SK-N-SH (cell line): ENCODE results near the gene CUL4B. TPM values are rescaled to one million over a fixed set of nuclear protein-coding genes. Genes with fewer than 3 reads are reported as not detected.
"Not testable (repeated sequence)": the region's sequence is repeated elsewhere in the genome, so short reads cannot be mapped to it uniquely, and the experiment has no call there.

Experiments used
- CTCF ChIA-PET: fragments of 300-600, 350-600 bp; formaldehyde crosslinking; extraction: SDS; loops from one replicate; lab custom pipeline; 2021; lab: Yijun Ruan, JAX
- POLR2A ChIA-PET: fragments of 350-600 bp; sonication (Branson Sonifier 250); formaldehyde crosslinking; extraction: SDS; loops from one replicate; lab custom pipeline; 2020; ENCODE audit warnings: antibody characterized with exemption, inconsistent platforms; lab: Yijun Ruan, JAX
- DNase-seq: peaks from one replicate; pipeline ENCODE4 v3.0.0; 2012
- H2AFZ ChIP-seq: fragments of 200-600 bp; sonication (generic); 2 replicates; pipeline ENCODE4 v1.8.1; 2016; ENCODE audit warnings: antibody characterized with exemption, mild to moderate bottlenecking, low read depth
- H3F3A ChIP-seq: fragments of 200-600 bp; sonication (generic); replicated peaks from 2 replicates; pipeline ENCODE3; 2016; ENCODE audit warnings: antibody characterized with exemption, mild to moderate bottlenecking; ENCODE audit not compliant: insufficient read depth
- H3K27ac ChIP-seq, 2 experiments: fragments of 200-500 bp in 1 of 2; fragments of 200-600 bp in 1 of 2; sonication (Bioruptor generic) in 1 of 2; sonication (generic), shearing (Covaris generic) in 1 of 2; 2 replicates each; pipeline versions ENCODE4 v1.5.1 to v1.6.1; 2014 to 2016; ENCODE audit warnings: low read depth in 2 of 2, inconsistent platforms in 1 of 2, low read length in 1 of 2, mild to moderate bottlenecking in 1 of 2, mixed read lengths in 1 of 2
- H3K27me3 ChIP-seq: fragments of 200-600 bp; sonication (generic), shearing (Covaris generic); 2 replicates; pipeline ENCODE4 v1.6.1; 2016; ENCODE audit warnings: mixed run types; ENCODE audit not compliant: insufficient read depth
- H3K36me3 ChIP-seq, 2 experiments: fragments of 200-500 bp in 1 of 2; fragments of 200-600 bp in 1 of 2; sonication (Bioruptor generic) in 1 of 2; sonication (generic) in 1 of 2; replicated peaks in 1 of 2; 2 replicates each; pipeline versions ENCODE3 to v1.5.1; 2014 to 2016; ENCODE audit warnings: low read length in 1 of 2, mild to moderate bottlenecking in 1 of 2; ENCODE audit not compliant: insufficient read depth in 2 of 2, control insufficient read depth in 1 of 2
- H3K4me1 ChIP-seq, 2 experiments: fragments of 200-500 bp in 1 of 2; fragments of 200-600 bp in 1 of 2; sonication (Bioruptor generic) in 1 of 2; sonication (generic), shearing (Covaris generic) in 1 of 2; 2 replicates each; pipeline versions ENCODE4 v1.5.1 to v1.6.1; 2014 to 2016; ENCODE audit warnings: low read depth in 1 of 2, low read length in 1 of 2, mixed run types in 1 of 2; ENCODE audit not compliant: insufficient read depth in 2 of 2, control insufficient read depth in 1 of 2
- H3K4me2 ChIP-seq: fragments of 200-600 bp; sonication (generic), shearing (Covaris generic); 2 replicates; pipeline ENCODE4 v1.6.1; 2017; ENCODE audit warnings: mixed run types
- H3K4me3 ChIP-seq, 2 experiments: fragments of 200-500 bp in 1 of 2; fragments of 200-600 bp in 1 of 2; sonication (Bioruptor generic) in 1 of 2; sonication (generic), shearing (Covaris generic) in 1 of 2; 2 replicates each; pipeline versions ENCODE4 v1.5.1 to v1.8.1; 2014 to 2016; ENCODE audit warnings: low read depth in 2 of 2, inconsistent platforms in 1 of 2, low read length in 1 of 2, mild to moderate bottlenecking in 1 of 2, mixed read lengths in 1 of 2, moderate library complexity in 1 of 2
- H3K79me2 ChIP-seq: fragments of 200-600 bp; sonication (generic); 2 replicates; pipeline ENCODE4 v1.8.1; 2017; ENCODE audit warnings: mild to moderate bottlenecking; ENCODE audit not compliant: insufficient read depth
- H3K9ac ChIP-seq: fragments of 200-600 bp; sonication (generic); 2 replicates; pipeline ENCODE4 v1.6.1; 2017; ENCODE audit warnings: mixed run types
- H3K9me2 ChIP-seq: fragments of 200-600 bp; sonication (generic); 2 replicates; pipeline ENCODE4 v1.6.1; 2017; ENCODE audit warnings: mixed run types
- H3K9me3 ChIP-seq: fragments of 200-600 bp; sonication (generic); 2 replicates; pipeline ENCODE4 v1.6.1; 2017; ENCODE audit warnings: mixed run types, mild to moderate bottlenecking, moderate library complexity
- H4K20me1 ChIP-seq: fragments of 200-600 bp; sonication (generic); 2 replicates; pipeline ENCODE4 v1.6.1; 2017; ENCODE audit warnings: mild to moderate bottlenecking, mixed run types; ENCODE audit not compliant: insufficient read depth
- ELF1 ChIP-seq: IDR thresholded peaks from 2 replicates; pipeline ENCODE4 v1.4.0; 2012
- EP300 ChIP-seq, 2 experiments: IDR thresholded peaks; 2 replicates each; pipeline versions ENCODE4 v1.4.0 to v1.6.1; 2012; ENCODE audit warnings: borderline replicate concordance in 1 of 2, low read depth in 1 of 2, low read length in 1 of 2
- EZH2phosphoT487 ChIP-seq: fragments of 200-600 bp; sonication (generic); IDR thresholded peaks from 2 replicates; pipeline ENCODE4 v1.6.1; 2017; ENCODE audit warnings: low read depth, mixed run types, mild to moderate bottlenecking, antibody characterized with exemption, moderate library complexity, borderline replicate concordance
- GATA2 ChIP-seq: sonication (generic); formaldehyde crosslinking; IDR thresholded peaks from 2 replicates; pipeline ENCODE4 v1.5.0; 2020; ENCODE audit warnings: mild to moderate bottlenecking, missing genetic modification reagents
- JUND ChIP-seq: IDR thresholded peaks from 2 replicates; pipeline ENCODE4 v1.4.0; 2012
- MEF2A ChIP-seq: IDR thresholded peaks from 2 replicates; pipeline ENCODE4 v1.4.0; 2012; ENCODE audit warnings: low read depth, borderline replicate concordance
- POLR2AphosphoS5 ChIP-seq: IDR thresholded peaks from 2 replicates; pipeline ENCODE4 v1.6.1; 2012; ENCODE audit warnings: low read depth, low read length
- RCOR1 ChIP-seq: fragments of 150-350 bp; IDR thresholded peaks from 2 replicates; pipeline ENCODE4 v1.6.1; 2017; ENCODE audit warnings: antibody characterized with exemption, low read length
- SMC3 ChIP-seq: IDR thresholded peaks from 2 replicates; pipeline ENCODE4 v1.6.1; 2012; ENCODE audit warnings: low read depth, low read length, improper control_type of control experiment
- TCF12 ChIP-seq: IDR thresholded peaks from 2 replicates; pipeline ENCODE4 v1.4.0; 2012
- TEAD4 ChIP-seq: IDR thresholded peaks from 2 replicates; pipeline ENCODE4 v1.4.0; 2012; ENCODE audit warnings: mild to moderate bottlenecking, borderline replicate concordance; ENCODE audit not compliant: insufficient read depth
- WGBS: methylation state at CpG from one replicate; pipeline ENCODE4 v1.1.6; 2017; ENCODE audit warnings: low lambda C conversion rate; 5-methylcytosine and 5-hydroxymethylcytosine counted together
- polyA plus RNA-seq, 3 experiments: library from polyadenylated mRNA; depleted of rRNA; stranded (reverse); fragments of >200 nt; gene quantifications; 2 replicates each; pipeline ENCODE4 v1.2.3, GENCODE V29; 2012
- TF ChIP-seq, protein P1 (sequence below): fragments of 150-350 bp; IDR thresholded peaks from 2 replicates; pipeline ENCODE4 v1.6.1; 2016; ENCODE audit warnings: mild to moderate bottlenecking, low read depth, low read length
- TF ChIP-seq, protein P2 (sequence below): IDR thresholded peaks from 2 replicates; pipeline ENCODE4 v1.4.0; 2012; ENCODE audit warnings: low read depth, borderline replicate concordance
- TF ChIP-seq, protein P3 (sequence below): IDR thresholded peaks from 2 replicates; pipeline ENCODE4 v1.4.0; 2012; ENCODE audit warnings: low read depth, borderline replicate concordance
- TF ChIP-seq, protein P4 (sequence below): fragments of 200-600 bp; sonication (generic); IDR thresholded peaks from 2 replicates; pipeline ENCODE4 v1.6.1; 2017; ENCODE audit warnings: antibody characterized with exemption, mild to moderate bottlenecking, moderate library complexity
- TF ChIP-seq, protein P5 (sequence below): fragments of 150-350 bp; IDR thresholded peaks from 2 replicates; pipeline ENCODE4 v1.6.1; 2017; ENCODE audit warnings: antibody characterized with exemption, low read length, low read depth, borderline replicate concordance

Gene CUL4B
- polyA plus RNA-seq, 1 of the 3 experiments (the other 2 are of a cell fraction), result 24.1 TPM

DNA sequence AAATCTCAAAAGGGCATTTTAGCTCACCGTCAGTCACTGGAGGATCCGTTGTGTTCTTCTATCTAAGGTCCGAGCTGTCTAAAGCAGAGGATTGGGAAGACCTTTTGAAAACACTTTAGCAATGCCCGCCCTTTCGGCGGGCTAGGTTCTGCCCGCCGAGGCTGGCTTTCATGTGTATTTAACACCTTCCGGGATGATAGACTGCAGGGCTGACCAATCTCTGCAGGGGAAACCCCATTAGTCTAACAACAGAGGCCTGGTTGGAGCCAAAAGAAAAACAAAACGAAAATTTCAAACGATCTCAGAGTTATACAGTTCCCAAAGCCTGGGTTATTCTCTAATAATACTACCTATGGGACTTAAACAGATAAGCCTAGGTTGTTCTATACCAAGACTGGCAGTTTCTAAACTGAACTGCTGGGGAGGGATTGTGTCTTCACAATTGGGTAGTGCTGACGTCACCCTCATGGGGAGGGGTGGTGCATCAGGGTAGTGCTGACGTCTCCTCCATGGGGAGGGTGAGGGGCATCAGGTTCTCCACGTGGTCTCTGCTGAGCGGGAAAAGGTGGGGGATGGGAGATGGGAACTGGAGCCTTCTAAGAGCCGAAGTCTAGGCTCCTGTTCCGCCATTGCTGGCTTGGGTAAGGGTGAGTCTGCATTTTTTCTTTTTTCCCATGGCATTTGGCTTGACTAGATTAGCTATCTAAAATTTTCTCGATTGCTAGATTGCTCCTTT lies 14.8 kb upstream of the CUL4B start (continued):
- TF ChIP-seq, protein P1, sequence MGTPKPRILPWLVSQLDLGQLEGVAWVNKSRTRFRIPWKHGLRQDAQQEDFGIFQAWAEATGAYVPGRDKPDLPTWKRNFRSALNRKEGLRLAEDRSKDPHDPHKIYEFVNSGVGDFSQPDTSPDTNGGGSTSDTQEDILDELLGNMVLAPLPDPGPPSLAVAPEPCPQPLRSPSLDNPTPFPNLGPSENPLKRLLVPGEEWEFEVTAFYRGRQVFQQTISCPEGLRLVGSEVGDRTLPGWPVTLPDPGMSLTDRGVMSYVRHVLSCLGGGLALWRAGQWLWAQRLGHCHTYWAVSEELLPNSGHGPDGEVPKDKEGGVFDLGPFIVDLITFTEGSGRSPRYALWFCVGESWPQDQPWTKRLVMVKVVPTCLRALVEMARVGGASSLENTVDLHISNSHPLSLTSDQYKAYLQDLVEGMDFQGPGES, result no peak

DNA sequence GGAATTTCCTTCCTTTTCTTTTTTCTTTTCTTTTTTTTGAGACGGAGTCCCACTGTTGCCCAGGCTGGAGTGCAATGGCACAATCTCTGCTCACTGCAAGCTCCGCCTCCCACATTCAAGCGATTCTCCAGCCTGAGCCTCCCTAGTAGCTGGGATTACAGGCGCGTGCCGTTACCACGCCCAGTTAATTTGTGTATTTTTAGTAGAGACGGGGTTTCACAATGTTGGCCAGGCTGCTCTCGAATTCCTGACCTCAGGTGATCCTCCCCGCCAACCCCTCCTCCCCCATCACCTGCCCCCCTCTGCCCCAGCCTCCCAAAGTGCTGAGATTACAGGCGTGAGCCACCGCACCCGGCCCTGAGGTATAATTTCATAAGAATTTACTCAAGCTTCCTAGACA lies 13.0 kb upstream of the CUL4B start:
- POLR2A ChIA-PET, H3K27me3 ChIP-seq: not testable (repeated sequence)

DNA sequence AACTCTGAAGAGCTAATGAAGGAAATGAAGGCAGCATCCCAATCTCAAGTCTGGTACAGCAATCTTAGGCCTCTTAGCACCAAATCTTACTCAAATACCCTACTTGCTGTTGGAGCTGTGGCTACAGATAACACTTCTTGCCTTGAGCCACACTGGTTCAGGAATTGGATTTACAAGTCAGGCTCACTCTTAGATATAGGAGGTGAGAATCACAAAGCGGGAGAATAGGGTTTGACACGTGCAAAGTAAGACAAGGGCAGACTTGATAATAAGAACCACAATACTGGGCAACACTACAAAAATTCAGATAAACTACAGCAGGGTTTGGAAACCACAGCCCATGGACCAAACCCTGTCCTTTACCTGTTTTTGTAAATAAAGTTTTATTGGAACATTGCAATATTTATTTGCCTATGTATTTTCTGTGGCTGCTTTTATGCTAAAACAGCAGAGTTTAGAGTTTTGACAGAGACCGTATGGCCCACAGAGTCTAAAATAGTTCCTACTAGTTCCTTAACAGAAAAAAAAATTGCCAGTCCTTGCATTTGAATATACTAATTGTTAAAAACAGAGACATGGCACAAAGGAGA lies 9.3 kb upstream of the CUL4B start:
- DNase-seq, result no peak
- Histone ChIP-seq H3K27me3 (peaks cover 4% of the 10 kb centered on the region; the same call in 1 of the 2 replicates), H3K36me3 (no peaks in the 10 kb centered on the region), H4K20me1 (no peaks in the 10 kb centered on the region), H3K4me1 (no peaks in the 10 kb centered on the region), H3K4me3 (no peak overlapping the region), H3K9me2 (no peaks in the 10 kb centered on the region), H3K9me3 (no peaks in the 10 kb centered on the region), H3K4me2 (no peak overlapping the region), H3K27ac (no peak overlapping the region), H2AFZ (no peak overlapping the region), H3F3A (no peaks in the 10 kb centered on the region), H3K79me2 (no peaks in the 10 kb centered on the region), H3K9ac (no peak overlapping the region)
- ChIA-PET CTCF (no interaction called here), POLR2A (no interaction called here)
- WGBS, result 30% methylated on average over 3 of the region's 3 CpGs
- TF ChIP-seq, protein P1, result no peak
- TF ChIP-seq, protein P2, sequence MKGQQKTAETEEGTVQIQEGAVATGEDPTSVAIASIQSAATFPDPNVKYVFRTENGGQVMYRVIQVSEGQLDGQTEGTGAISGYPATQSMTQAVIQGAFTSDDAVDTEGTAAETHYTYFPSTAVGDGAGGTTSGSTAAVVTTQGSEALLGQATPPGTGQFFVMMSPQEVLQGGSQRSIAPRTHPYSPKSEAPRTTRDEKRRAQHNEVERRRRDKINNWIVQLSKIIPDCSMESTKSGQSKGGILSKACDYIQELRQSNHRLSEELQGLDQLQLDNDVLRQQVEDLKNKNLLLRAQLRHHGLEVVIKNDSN, result no peak
- TF ChIP-seq TEAD4 (no peak), ELF1 (no peak), POLR2AphosphoS5 (no peak), GATA2 (CRISPR knock-in tag) (no peak), JUND (no peak), EZH2phosphoT487 (no peak), RCOR1 (no peak), MEF2A (no peak), EP300 (IDR thresholded peaks at IDR 0.05; ENCODE audit: borderline replicate concordance in 1 of 2, low read depth in 1 of 2, low read length in 1 of 2) (no peak), SMC3 (no peak), TCF12 (no peak)
- TF ChIP-seq, protein P3, sequence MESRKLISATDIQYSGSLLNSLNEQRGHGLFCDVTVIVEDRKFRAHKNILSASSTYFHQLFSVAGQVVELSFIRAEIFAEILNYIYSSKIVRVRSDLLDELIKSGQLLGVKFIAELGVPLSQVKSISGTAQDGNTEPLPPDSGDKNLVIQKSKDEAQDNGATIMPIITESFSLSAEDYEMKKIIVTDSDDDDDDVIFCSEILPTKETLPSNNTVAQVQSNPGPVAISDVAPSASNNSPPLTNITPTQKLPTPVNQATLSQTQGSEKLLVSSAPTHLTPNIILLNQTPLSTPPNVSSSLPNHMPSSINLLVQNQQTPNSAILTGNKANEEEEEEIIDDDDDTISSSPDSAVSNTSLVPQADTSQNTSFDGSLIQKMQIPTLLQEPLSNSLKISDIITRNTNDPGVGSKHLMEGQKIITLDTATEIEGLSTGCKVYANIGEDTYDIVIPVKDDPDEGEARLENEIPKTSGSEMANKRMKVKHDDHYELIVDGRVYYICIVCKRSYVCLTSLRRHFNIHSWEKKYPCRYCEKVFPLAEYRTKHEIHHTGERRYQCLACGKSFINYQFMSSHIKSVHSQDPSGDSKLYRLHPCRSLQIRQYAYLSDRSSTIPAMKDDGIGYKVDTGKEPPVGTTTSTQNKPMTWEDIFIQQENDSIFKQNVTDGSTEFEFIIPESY, result no peak
- TF ChIP-seq, protein P4, sequence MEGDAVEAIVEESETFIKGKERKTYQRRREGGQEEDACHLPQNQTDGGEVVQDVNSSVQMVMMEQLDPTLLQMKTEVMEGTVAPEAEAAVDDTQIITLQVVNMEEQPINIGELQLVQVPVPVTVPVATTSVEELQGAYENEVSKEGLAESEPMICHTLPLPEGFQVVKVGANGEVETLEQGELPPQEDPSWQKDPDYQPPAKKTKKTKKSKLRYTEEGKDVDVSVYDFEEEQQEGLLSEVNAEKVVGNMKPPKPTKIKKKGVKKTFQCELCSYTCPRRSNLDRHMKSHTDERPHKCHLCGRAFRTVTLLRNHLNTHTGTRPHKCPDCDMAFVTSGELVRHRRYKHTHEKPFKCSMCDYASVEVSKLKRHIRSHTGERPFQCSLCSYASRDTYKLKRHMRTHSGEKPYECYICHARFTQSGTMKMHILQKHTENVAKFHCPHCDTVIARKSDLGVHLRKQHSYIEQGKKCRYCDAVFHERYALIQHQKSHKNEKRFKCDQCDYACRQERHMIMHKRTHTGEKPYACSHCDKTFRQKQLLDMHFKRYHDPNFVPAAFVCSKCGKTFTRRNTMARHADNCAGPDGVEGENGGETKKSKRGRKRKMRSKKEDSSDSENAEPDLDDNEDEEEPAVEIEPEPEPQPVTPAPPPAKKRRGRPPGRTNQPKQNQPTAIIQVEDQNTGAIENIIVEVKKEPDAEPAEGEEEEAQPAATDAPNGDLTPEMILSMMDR, result no peak
- TF ChIP-seq, protein P5, sequence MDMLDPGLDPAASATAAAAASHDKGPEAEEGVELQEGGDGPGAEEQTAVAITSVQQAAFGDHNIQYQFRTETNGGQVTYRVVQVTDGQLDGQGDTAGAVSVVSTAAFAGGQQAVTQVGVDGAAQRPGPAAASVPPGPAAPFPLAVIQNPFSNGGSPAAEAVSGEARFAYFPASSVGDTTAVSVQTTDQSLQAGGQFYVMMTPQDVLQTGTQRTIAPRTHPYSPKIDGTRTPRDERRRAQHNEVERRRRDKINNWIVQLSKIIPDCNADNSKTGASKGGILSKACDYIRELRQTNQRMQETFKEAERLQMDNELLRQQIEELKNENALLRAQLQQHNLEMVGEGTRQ, result no peak

More for the DNA sequence above, 13.0 kb upstream of the CUL4B start:
- H3K79me2 ChIP-seq, H4K20me1 ChIP-seq, H3F3A ChIP-seq, H3K36me3 ChIP-seq, H3K9me3 ChIP-seq, H3K27ac ChIP-seq, H3K4me1 ChIP-seq, H3K4me3 ChIP-seq, H2AFZ ChIP-seq, H3K9me2 ChIP-seq, H3K9ac ChIP-seq, DNase-seq, H3K4me2 ChIP-seq, CTCF ChIA-PET: not testable (repeated sequence)
- WGBS, result 67% methylated on average over 13 of the region's 13 CpGs
